ENCODE data around the gene ZNF598.
"Not testable (repeated sequence)": the region's sequence is repeated elsewhere in the genome, so short reads cannot be mapped to it uniquely, and the experiment has no call there.

Gene ZNF598

GRCh38 chr16:2040041-2040786 is 30.6 kb upstream of the ZNF598 start:
- DNase-seq (ENCODE audit: low spot score): no peak

- no peak for DNase-seq (ENCODE audit: low spot score)
Observed at GRCh38 chr16:2039274-2040031, 29.8 kb upstream of the ZNF598 start.

GRCh38 chr16:2038382-2039231 is 29.0 kb upstream of the ZNF598 start:
- DNase-seq (ENCODE audit: low spot score): no peak

GRCh38 chr16:2037647-2038381 is 28.2 kb upstream of the ZNF598 start:
- no peak for DNase-seq (ENCODE audit: low spot score)

- DNase-seq (ENCODE audit: low spot score): no peak
Observed at GRCh38 chr16:2037115-2037514, 27.5 kb upstream of the ZNF598 start.

GRCh38 chr16:2036200-2036966 is 26.8 kb upstream of the ZNF598 start:
- DNase-seq (ENCODE audit: low spot score): no peak

GRCh38 chr16:2035431-2036199 is 26.0 kb upstream of the ZNF598 start:
- no peak for DNase-seq (ENCODE audit: low spot score)

GRCh38 chr16:2034696-2035430 is 25.2 kb upstream of the ZNF598 start:
- DNase-seq (ENCODE audit: low spot score): no peak

GRCh38 chr16:2033909-2034695 is 24.5 kb upstream of the ZNF598 start:
- DNase-seq (ENCODE audit: low spot score): not testable (repeated sequence)

- no peak for DNase-seq (ENCODE audit: low spot score)
Observed at GRCh38 chr16:2033057-2033908, 23.7 kb upstream of the ZNF598 start.

- no peak for DNase-seq (ENCODE audit: low spot score)
Observed at GRCh38 chr16:2032285-2033056, 22.9 kb upstream of the ZNF598 start.

GRCh38 chr16:2031081-2031577 is 21.5 kb upstream of the ZNF598 start:
- DNase-seq (ENCODE audit: low spot score): no peak

- no peak for DNase-seq (ENCODE audit: low spot score)
Observed at GRCh38 chr16:2030036-2030435, 20.4 kb upstream of the ZNF598 start.

- no peak for DNase-seq (ENCODE audit: low spot score)
Observed at GRCh38 chr16:2029350-2029749, 19.7 kb upstream of the ZNF598 start.

- no peak for DNase-seq (ENCODE audit: low spot score)
Observed at GRCh38 chr16:2028620-2029220, 19.1 kb upstream of the ZNF598 start.

- no peak for DNase-seq (ENCODE audit: low spot score)
Observed at GRCh38 chr16:2028146-2028545, 18.5 kb upstream of the ZNF598 start.

Measured in ecto neural progenitor cell (in vitro differentiated cells).